HepG2 (cell line): Measurements from ENCODE around the gene CHN2. TPM values are rescaled to one million over a fixed set of nuclear protein-coding genes. Genes with fewer than 3 reads are reported as not detected.
A peak's percentile ranks its signal among the peaks of the same experiment; 100 is the strongest.

Experiments used
- CCAR2 ChIP-seq: fragments of 200-400 bp; formaldehyde crosslinking; optimal IDR thresholded peaks from 2 replicates; pipeline ENCODE3; 2018; ENCODE audit warnings: low read depth, mild to moderate bottlenecking, low read length, moderate library complexity
- IKZF1 ChIP-seq: fragments of 450-650 bp; IDR thresholded peaks from 2 replicates; pipeline ENCODE4 v1.7.1; 2016
- KLF12 ChIP-seq: sonication (generic); formaldehyde crosslinking; IDR thresholded peaks from 2 replicates; pipeline ENCODE4 v1.4.0; 2020; ENCODE audit warnings: missing genetic modification reagents, borderline replicate concordance
- MEIS1 ChIP-seq: sonication (generic); formaldehyde crosslinking; IDR thresholded peaks from 2 replicates; pipeline ENCODE4 v1.9.0; 2021; ENCODE audit warnings: mild to moderate bottlenecking, missing genetic modification reagents, moderate library complexity, borderline replicate concordance
- POLR2G ChIP-seq: fragments of 200-400 bp; formaldehyde crosslinking; IDR thresholded peaks from 2 replicates; pipeline ENCODE4 v1.6.1; 2018; ENCODE audit warnings: mild to moderate bottlenecking, low read depth, low read length, moderate library complexity
- SAFB2 ChIP-seq: sonication (generic); formaldehyde crosslinking; IDR thresholded peaks from 2 replicates; pipeline ENCODE4 v1.5.1; 2020; ENCODE audit warnings: missing genetic modification reagents, low read depth, mild to moderate bottlenecking, borderline replicate concordance
- ZNF232 ChIP-seq: sonication (generic); formaldehyde crosslinking; IDR thresholded peaks from 2 replicates; pipeline ENCODE4 v1.4.0; 2020; ENCODE audit warnings: missing genetic modification reagents, borderline replicate concordance
- polyA plus RNA-seq, 8 experiments: library from polyadenylated mRNA; depleted of rRNA in 3 of 8; stranded (reverse) in 7 of 8; unstranded in 1 of 8; fragments of >200 nt; fragmentation: Illumina TruSeq in 4 of 8; extraction: Trizol in 4 of 8; gene quantifications; 2 replicates each; pipeline versions ENCODE4 v1.2.1 to v1.2.3, GENCODE V29; 2011 to 2016; ENCODE audit warnings: low read depth in 4 of 8, missing spikeins in 1 of 8, mixed read lengths in 1 of 8; ENCODE audit not compliant: insufficient read depth in 1 of 8
- total RNA-seq, 5 experiments: library from RNA; depleted of rRNA; stranded (reverse); fragments of >200 nt; fragmentation: Illumina TruSeq; extraction: Trizol; gene quantifications; 2 replicates each; pipeline ENCODE4 v1.2.3, GENCODE V29; 2016; ENCODE audit warnings: low read depth in 1 of 5
- TF ChIP-seq, protein P1 (sequence below): sonication (generic); IDR thresholded peaks from 2 replicates; pipeline ENCODE4 v1.6.1; 2016; ENCODE audit warnings: low read depth, borderline replicate concordance
- TF ChIP-seq, protein P2 (sequence below): sonication (generic); formaldehyde crosslinking; IDR thresholded peaks from 2 replicates; pipeline ENCODE4 v1.5.0; 2020; ENCODE audit warnings: missing genetic modification reagents
- TF ChIP-seq, protein P3 (sequence below): sonication (generic); formaldehyde crosslinking; IDR thresholded peaks from 2 replicates; pipeline ENCODE4 v1.5.1; 2020; ENCODE audit warnings: mild to moderate bottlenecking, moderate library complexity, missing genetic modification reagents
- TF ChIP-seq, protein P4 (sequence below): sonication (generic); formaldehyde crosslinking; IDR thresholded peaks from 2 replicates; pipeline ENCODE4 v1.4.0; 2020; ENCODE audit warnings: missing genetic modification reagents, low read depth, mild to moderate bottlenecking, borderline replicate concordance
- TF ChIP-seq, protein P5 (sequence below): sonication (generic); formaldehyde crosslinking; IDR thresholded peaks from 2 replicates; pipeline ENCODE4 v1.8.1; 2023; ENCODE audit warnings: missing genetic modification reagents, mild to moderate bottlenecking, borderline replicate concordance
- TF ChIP-seq, protein P6 (sequence below): sonication (generic); formaldehyde crosslinking; IDR thresholded peaks from 2 replicates; pipeline ENCODE4 v1.4.0; 2020; ENCODE audit warnings: missing genetic modification reagents, borderline replicate concordance
- TF ChIP-seq, protein P7 (sequence below): sonication (generic); formaldehyde crosslinking; conservative IDR thresholded peaks from 2 replicates; pipeline ENCODE4 v1.4.0; 2020; ENCODE audit warnings: missing genetic modification reagents

The CHN2 gene
- total and polyA plus RNA-seq, 2 of the 13 experiments (the other 11 are each of a cell fraction or from before 2014, with no cell fraction given), result 23.5 to 30.5 TPM

DNA sequence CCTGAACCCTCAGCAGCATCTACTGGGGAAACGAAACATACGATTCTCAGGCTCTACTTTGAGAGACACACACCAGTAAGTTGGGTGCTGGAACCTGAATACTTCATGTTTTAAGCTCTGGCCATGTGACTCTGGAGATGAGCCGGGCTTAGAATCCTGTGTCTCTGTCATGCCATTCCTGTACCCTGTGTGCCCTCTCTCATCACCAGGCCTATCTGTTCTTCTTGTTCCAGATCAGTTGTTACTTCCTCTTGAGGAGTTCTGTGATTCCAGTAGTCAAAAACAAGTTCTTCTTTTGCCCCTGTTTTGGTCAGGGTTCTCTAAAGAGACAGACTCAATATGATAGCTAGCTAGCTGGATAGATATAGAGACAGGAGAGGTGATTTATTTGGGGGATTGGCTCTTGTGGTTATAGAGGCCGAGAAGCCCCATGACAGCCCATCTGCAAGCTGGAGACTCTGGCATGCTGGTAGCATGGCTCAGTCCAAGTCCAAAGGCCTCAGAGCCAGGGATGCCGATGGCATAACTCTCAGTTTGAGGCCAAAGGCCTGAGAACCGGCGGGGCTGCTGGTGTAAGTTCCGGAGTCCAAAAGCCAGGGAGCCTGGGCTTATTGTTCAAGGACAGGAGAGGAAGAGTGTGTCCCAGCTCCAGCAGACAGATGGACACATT, 54.3 kb downstream of the CHN2 start (continued):
- TF ChIP-seq MEIS1 (CRISPR knock-in tag) (peak; percentile 70; the same call in 1 of the 2 replicates), IKZF1 (no peak), POLR2G (no peak), KLF12 (CRISPR knock-in tag) (0 out of 2 replicates have a peak, but pooled peaks have one; percentile 54), CCAR2 (peak; percentile 30), SAFB2 (no peak), ZNF232 (CRISPR knock-in tag) (peak; percentile 91; the same call in 1 of the 2 replicates)
- TF ChIP-seq, protein P1, sequence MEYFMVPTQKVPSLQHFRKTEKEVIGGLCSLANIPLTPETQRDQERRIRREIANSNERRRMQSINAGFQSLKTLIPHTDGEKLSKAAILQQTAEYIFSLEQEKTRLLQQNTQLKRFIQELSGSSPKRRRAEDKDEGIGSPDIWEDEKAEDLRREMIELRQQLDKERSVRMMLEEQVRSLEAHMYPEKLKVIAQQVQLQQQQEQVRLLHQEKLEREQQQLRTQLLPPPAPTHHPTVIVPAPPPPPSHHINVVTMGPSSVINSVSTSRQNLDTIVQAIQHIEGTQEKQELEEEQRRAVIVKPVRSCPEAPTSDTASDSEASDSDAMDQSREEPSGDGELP, result peak; percentile 26; the same call in 1 of the 2 replicates
- TF ChIP-seq, protein P2, sequence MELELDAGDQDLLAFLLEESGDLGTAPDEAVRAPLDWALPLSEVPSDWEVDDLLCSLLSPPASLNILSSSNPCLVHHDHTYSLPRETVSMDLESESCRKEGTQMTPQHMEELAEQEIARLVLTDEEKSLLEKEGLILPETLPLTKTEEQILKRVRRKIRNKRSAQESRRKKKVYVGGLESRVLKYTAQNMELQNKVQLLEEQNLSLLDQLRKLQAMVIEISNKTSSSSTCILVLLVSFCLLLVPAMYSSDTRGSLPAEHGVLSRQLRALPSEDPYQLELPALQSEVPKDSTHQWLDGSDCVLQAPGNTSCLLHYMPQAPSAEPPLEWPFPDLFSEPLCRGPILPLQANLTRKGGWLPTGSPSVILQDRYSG (CRISPR knock-in tag), result peak; percentile 73; the same call in 1 of the 2 replicates
- TF ChIP-seq, protein P3, sequence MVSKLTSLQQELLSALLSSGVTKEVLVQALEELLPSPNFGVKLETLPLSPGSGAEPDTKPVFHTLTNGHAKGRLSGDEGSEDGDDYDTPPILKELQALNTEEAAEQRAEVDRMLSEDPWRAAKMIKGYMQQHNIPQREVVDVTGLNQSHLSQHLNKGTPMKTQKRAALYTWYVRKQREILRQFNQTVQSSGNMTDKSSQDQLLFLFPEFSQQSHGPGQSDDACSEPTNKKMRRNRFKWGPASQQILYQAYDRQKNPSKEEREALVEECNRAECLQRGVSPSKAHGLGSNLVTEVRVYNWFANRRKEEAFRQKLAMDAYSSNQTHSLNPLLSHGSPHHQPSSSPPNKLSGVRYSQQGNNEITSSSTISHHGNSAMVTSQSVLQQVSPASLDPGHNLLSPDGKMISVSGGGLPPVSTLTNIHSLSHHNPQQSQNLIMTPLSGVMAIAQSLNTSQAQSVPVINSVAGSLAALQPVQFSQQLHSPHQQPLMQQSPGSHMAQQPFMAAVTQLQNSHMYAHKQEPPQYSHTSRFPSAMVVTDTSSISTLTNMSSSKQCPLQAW (CRISPR knock-in tag), result peak; percentile 64; the same call in 1 of the 2 replicates
- TF ChIP-seq, protein P4, sequence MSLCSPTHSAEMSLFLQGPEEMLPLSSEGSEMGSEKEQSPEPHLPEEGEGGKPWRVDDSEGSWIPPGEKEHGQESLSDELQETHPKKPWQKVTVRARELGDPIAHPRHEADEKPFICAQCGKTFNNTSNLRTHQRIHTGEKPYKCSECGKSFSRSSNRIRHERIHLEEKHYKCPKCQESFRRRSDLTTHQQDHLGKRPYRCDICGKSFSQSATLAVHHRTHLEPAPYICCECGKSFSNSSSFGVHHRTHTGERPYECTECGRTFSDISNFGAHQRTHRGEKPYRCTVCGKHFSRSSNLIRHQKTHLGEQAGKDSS (CRISPR knock-in tag), result peak; percentile 65; the same call in 1 of the 2 replicates
- TF ChIP-seq, protein P5, sequence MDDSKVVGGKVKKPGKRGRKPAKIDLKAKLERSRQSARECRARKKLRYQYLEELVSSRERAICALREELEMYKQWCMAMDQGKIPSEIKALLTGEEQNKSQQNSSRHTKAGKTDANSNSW, result no peak
- TF ChIP-seq, protein P6, sequence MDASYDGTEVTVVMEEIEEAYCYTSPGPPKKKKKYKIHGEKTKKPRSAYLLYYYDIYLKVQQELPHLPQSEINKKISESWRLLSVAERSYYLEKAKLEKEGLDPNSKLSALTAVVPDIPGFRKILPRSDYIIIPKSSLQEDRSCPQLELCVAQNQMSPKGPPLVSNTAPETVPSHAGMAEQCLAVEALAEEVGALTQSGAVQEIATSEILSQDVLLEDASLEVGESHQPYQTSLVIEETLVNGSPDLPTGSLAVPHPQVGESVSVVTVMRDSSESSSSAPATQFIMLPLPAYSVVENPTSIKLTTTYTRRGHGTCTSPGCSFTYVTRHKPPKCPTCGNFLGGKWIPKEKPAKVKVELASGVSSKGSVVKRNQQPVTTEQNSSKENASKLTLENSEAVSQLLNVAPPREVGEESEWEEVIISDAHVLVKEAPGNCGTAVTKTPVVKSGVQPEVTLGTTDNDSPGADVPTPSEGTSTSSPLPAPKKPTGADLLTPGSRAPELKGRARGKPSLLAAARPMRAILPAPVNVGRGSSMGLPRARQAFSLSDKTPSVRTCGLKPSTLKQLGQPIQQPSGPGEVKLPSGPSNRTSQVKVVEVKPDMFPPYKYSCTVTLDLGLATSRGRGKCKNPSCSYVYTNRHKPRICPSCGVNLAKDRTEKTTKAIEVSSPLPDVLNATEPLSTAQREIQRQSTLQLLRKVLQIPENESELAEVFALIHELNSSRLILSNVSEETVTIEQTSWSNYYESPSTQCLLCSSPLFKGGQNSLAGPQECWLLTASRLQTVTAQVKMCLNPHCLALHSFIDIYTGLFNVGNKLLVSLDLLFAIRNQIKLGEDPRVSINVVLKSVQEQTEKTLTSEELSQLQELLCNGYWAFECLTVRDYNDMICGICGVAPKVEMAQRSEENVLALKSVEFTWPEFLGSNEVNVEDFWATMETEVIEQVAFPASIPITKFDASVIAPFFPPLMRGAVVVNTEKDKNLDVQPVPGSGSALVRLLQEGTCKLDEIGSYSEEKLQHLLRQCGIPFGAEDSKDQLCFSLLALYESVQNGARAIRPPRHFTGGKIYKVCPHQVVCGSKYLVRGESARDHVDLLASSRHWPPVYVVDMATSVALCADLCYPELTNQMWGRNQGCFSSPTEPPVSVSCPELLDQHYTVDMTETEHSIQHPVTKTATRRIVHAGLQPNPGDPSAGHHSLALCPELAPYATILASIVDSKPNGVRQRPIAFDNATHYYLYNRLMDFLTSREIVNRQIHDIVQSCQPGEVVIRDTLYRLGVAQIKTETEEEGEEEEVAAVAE, result no peak
- TF ChIP-seq, protein P7, sequence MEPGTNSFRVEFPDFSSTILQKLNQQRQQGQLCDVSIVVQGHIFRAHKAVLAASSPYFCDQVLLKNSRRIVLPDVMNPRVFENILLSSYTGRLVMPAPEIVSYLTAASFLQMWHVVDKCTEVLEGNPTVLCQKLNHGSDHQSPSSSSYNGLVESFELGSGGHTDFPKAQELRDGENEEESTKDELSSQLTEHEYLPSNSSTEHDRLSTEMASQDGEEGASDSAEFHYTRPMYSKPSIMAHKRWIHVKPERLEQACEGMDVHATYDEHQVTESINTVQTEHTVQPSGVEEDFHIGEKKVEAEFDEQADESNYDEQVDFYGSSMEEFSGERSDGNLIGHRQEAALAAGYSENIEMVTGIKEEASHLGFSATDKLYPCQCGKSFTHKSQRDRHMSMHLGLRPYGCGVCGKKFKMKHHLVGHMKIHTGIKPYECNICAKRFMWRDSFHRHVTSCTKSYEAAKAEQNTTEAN (CRISPR knock-in tag), result peak; percentile 90
